ENCODE results near the gene GRIA4.

The GRIA4 gene

DNA sequence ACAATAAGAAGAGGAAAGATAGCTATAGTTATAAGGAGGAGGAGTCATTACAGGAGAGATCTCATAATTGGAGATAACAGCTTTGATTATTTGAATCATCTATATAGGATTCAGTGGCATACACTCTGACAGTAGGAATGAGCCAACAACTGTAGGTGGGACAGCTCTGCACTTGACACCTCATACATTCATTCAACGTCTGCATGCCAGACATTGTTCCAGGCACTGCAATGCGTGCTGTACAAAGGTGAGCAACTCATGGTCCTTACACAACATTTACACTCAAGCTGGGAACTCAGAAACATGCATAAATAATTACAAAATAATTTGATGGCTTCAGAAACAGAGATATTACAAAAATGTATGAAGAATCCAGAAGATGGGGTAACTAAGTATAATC, 257.9 kb downstream of the GRIA4 start:
- Histone ChIP-seq H3K9me3 (ENCODE audit: control insufficient read depth, insufficient read depth, low read depth, low read length) (no peaks in the 10 kb centered on the region), H3K4me1 (ENCODE audit: control insufficient read depth, insufficient read depth, low read length) (no peaks in the 10 kb centered on the region), H3K27ac (ENCODE audit: extremely low read depth, low read depth, low read length) (no peak overlapping the region), H3K4me3 (ENCODE audit: low read depth, low read length) (no peak overlapping the region), H3K36me3 (ENCODE audit: control insufficient read depth in 2 of 2, insufficient read depth in 1 of 2, low read length in 2 of 2) (no peaks in the 10 kb centered on the region)
- POLR2A ChIA-PET, result no interaction called here
- TF ChIP-seq MYNN (tag by site-specific recombination; IDR thresholded peaks at IDR 0.05; ENCODE audit: borderline replicate concordance), result no peak
- TF ChIP-seq KLF10 (tag by site-specific recombination; IDR thresholded peaks at IDR 0.05), result no peak
- no peak for TF ChIP-seq ZNF248 (tag by site-specific recombination; IDR thresholded peaks at IDR 0.05)
- TF ChIP-seq ZNF274 (IDR thresholded peaks at IDR 0.05; ENCODE audit: low read length), result no peak
- TF ChIP-seq ZNF274 (tag by site-specific recombination; IDR thresholded peaks at IDR 0.05; ENCODE audit: borderline replicate concordance), result no peak
- TF ChIP-seq MZF1 (tag by site-specific recombination; IDR thresholded peaks at IDR 0.05; ENCODE audit: borderline replicate concordance), result no peak
- TF ChIP-seq ZNF560 (tag by site-specific recombination; IDR thresholded peaks at IDR 0.05; ENCODE audit: borderline replicate concordance), result no peak
- TF ChIP-seq ZNF239 (tag by site-specific recombination; IDR thresholded peaks at IDR 0.05), result no peak
- no peak for TF ChIP-seq BCL11A (tag by site-specific recombination; IDR thresholded peaks at IDR 0.05; ENCODE audit: low read depth)
- TF ChIP-seq ZNF280C (tag by site-specific recombination; IDR thresholded peaks at IDR 0.05), result no peak
- no peak for TF ChIP-seq SP3 (tag by site-specific recombination; IDR thresholded peaks at IDR 0.05)
- TF ChIP-seq, protein P1, sequence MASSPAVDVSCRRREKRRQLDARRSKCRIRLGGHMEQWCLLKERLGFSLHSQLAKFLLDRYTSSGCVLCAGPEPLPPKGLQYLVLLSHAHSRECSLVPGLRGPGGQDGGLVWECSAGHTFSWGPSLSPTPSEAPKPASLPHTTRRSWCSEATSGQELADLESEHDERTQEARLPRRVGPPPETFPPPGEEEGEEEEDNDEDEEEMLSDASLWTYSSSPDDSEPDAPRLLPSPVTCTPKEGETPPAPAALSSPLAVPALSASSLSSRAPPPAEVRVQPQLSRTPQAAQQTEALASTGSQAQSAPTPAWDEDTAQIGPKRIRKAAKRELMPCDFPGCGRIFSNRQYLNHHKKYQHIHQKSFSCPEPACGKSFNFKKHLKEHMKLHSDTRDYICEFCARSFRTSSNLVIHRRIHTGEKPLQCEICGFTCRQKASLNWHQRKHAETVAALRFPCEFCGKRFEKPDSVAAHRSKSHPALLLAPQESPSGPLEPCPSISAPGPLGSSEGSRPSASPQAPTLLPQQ (tag by site-specific recombination; IDR thresholded peaks at IDR 0.05), result no peak
- no peak for TF ChIP-seq ZXDB (tag by site-specific recombination; IDR thresholded peaks at IDR 0.05)
- no peak for TF ChIP-seq ZNF221 (tag by site-specific recombination; IDR thresholded peaks at IDR 0.05; ENCODE audit: borderline replicate concordance)
- no peak for TF ChIP-seq INSM2 (tag by site-specific recombination; IDR thresholded peaks at IDR 0.05)
- CTCF ChIA-PET, result no interaction called here

DNA sequence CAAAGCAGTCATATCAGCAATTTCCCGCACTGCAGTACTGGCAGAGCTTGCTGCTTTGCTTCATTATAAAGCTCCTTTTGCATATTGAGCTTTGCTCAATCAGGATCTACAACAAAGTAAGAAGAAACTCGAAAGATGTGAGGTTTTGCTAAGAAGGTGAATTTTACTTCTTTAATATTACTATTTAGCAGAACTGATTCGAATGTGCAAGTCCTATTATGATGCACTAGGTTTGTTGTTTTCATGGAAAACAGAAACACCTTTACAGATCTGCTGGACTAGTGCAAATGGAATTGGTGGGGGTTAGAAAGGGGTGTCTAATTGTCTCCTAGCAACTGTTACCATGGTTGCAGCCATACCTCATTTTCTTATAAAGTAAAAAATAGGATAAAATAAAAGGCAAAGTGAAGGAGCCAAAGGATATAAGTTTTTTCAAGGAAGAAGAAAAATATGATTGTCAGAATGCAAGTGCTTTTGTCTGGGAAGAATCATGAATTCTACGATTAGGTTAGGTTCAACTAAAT, 259.0 kb downstream of the GRIA4 start:
- Histone ChIP-seq H3K4me1 (ENCODE audit: control insufficient read depth, insufficient read depth, low read length) (no peaks in the 10 kb centered on the region), H3K9me3 (ENCODE audit: control insufficient read depth, insufficient read depth, low read depth, low read length) (no peaks in the 10 kb centered on the region), H3K36me3 (ENCODE audit: control insufficient read depth in 2 of 2, insufficient read depth in 1 of 2, low read length in 2 of 2) (no peaks in the 10 kb centered on the region), H3K27ac (ENCODE audit: extremely low read depth, low read depth, low read length) (no peak overlapping the region), H3K4me3 (ENCODE audit: low read depth, low read length) (no peak overlapping the region)
- POLR2A ChIA-PET, result no interaction called here
- CTCF ChIA-PET, result interaction anchor here (0.6 to 1.2 kb wide), 2 partner anchors 10 to 1133 kb away, joined by 3 to 5 read pairs; no protein-coding TSS in a partner anchor
- no peak for TF ChIP-seq KLF10 (tag by site-specific recombination; IDR thresholded peaks at IDR 0.05)

DNA sequence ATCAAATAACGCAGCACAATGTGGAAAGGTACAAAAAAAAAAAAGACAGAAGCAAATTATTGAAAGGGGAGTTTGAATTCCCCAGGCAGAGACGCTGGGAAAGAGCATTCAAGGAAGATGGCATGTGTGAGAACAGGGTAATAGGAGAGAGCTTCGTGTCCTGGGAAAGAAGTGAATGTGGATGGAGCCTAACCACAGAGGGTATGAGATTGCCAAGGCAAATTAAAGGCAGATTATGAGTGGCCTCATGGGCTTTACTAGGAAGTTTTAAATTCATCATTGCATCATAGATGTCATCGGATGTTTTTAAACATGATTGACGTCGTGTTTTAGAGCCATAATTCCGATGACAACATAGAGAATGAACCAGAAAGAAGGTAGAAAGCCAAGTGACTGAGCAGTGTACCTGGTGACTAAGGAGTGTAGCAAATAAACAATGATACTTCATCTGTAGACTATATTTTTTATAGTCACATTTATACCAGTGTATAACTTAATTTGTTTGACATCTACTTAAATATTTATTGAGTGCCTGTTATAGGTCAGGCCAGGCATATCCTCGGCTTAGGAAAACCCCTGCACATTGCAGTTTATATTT, 260.7 kb downstream of the GRIA4 start:
- no peaks in the 10 kb centered on the region for H3K9me3 ChIP-seq (ENCODE audit: control insufficient read depth, insufficient read depth, low read depth, low read length)
- no peak overlapping the region for H3K4me3 ChIP-seq (ENCODE audit: low read depth, low read length)
- no peak overlapping the region for H3K27ac ChIP-seq (ENCODE audit: extremely low read depth, low read depth, low read length)
- ChIA-PET CTCF (interaction anchor here (0.6 kb wide), 1 partner anchor 17 kb away, joined by 4 read pairs; no protein-coding TSS in a partner anchor), POLR2A (no interaction called here)
- H3K4me1 ChIP-seq (ENCODE audit: control insufficient read depth, insufficient read depth, low read length), result no peaks in the 10 kb centered on the region
- H3K36me3 ChIP-seq (ENCODE audit: control insufficient read depth in 2 of 2, insufficient read depth in 1 of 2, low read length in 2 of 2), result no peaks in the 10 kb centered on the region
- TF ChIP-seq MEIS1 (CRISPR knock-in tag; IDR thresholded peaks at IDR 0.05; ENCODE audit: borderline replicate concordance) (no peak), ZBTB11 (tag by site-specific recombination; conservative IDR thresholded peaks at IDR 0.05; ENCODE audit: low read depth) (no peak), ATF2 (tag by site-specific recombination; IDR thresholded peaks at IDR 0.05; ENCODE audit: low read depth) (0 out of 2 replicates have a peak, but pooled peaks have one; percentile 38)

Measured in HEK293 (cell line).